Keratinocyte (primary cell): Measurements from ENCODE around the gene DCBLD2.

Experiments
- EZH2 ChIP-seq: IDR thresholded peaks from one replicate; pipeline ENCODE4 v1.6.1; 2012; ENCODE audit warnings: inconsistent platforms, mild to moderate bottlenecking, low read length, moderate library complexity
- TF ChIP-seq, protein P1 (sequence below), 3 experiments: IDR thresholded peaks in 1 of 3; conservative IDR thresholded peaks in 1 of 3; optimal IDR thresholded peaks in 1 of 3; 2 replicates in 2 of 3; 3 replicates in 1 of 3; pipeline versions ENCODE3 to v1.5.1; 2011; ENCODE audit warnings: low read length in 3 of 3, mild to moderate bottlenecking in 3 of 3, moderate library complexity in 2 of 3, control low read depth in 1 of 3, inconsistent platforms in 1 of 3; ENCODE audit not compliant: insufficient read depth in 2 of 3; ENCODE audit errors: extremely low read depth in 1 of 3

DNA sequence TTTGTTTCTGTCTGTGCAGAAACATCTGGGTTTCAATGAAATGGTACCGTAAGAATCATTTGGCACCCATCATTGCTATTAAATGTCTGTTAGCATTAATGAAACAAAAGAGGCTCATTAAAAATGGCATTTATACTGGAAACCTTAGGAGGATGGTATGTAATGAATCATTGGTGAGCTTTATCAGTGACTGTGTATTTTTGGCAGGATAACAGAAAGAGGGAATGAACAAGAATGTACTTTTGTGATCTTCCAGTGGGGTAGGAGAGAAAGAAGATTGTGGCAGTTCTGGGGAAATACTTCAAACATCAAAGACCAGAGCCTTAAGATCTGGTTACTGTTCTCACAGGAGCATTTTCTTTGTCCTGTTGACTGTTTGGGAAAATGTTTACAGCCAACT lies 4.7 kb upstream of the DCBLD2 start:
- no peak for TF ChIP-seq EZH2
- TF ChIP-seq, protein P1, sequence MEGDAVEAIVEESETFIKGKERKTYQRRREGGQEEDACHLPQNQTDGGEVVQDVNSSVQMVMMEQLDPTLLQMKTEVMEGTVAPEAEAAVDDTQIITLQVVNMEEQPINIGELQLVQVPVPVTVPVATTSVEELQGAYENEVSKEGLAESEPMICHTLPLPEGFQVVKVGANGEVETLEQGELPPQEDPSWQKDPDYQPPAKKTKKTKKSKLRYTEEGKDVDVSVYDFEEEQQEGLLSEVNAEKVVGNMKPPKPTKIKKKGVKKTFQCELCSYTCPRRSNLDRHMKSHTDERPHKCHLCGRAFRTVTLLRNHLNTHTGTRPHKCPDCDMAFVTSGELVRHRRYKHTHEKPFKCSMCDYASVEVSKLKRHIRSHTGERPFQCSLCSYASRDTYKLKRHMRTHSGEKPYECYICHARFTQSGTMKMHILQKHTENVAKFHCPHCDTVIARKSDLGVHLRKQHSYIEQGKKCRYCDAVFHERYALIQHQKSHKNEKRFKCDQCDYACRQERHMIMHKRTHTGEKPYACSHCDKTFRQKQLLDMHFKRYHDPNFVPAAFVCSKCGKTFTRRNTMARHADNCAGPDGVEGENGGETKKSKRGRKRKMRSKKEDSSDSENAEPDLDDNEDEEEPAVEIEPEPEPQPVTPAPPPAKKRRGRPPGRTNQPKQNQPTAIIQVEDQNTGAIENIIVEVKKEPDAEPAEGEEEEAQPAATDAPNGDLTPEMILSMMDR (optimal IDR thresholded peaks at IDR 0.05 in 1 of 3, IDR thresholded peaks at IDR 0.05 in 1 of 3, conservative IDR thresholded peaks at IDR 0.05 in 1 of 3; ENCODE audit: extremely low read depth in 1 of 3, insufficient read depth in 2 of 3, low read length in 3 of 3), result no peak
